H1 (cell line): ENCODE data around the gene GPATCH4. TPM values are rescaled to one million over a fixed set of nuclear protein-coding genes. Genes with fewer than 3 reads are reported as not detected.

Source experiments
- CTCF ChIA-PET: fragments of 300-600 bp; sonication (Branson Sonifier 250); formaldehyde crosslinking; loops from one replicate; lab custom pipeline; 2021; ENCODE audit not compliant: partially characterized antibody; lab: Charles Lee
- POLR2A ChIA-PET: fragments of 300-600 bp; sonication (Branson Sonifier 250); formaldehyde crosslinking; loops from one replicate; lab custom pipeline; 2021; ENCODE audit warnings: inconsistent platforms; ENCODE audit not compliant: partially characterized antibody; lab: Charles Lee
- DNase-seq, 2 experiments: peaks; one replicate each; pipeline versions ENCODE4 v3.0.0 to v3.0.0-alpha.2; 2010 to 2022; ENCODE audit warnings: low spot score in 2 of 2, low read depth in 1 of 2, mixed read lengths in 1 of 2
- FAIRE-seq: peaks from 2 replicates; lab custom pipeline; 2011; peaks lifted over from hg19 to GRCh38; lab: Jason Lieb, UNC
- H2AFZ ChIP-seq: 2 replicates; pipeline ENCODE4 v1.8.1; 2012; ENCODE audit warnings: low read length, inconsistent platforms
- H2AK5ac ChIP-seq: 2 replicates; pipeline ENCODE4 v1.6.1; 2013; ENCODE audit warnings: low read depth, low read length
- H2BK120ac ChIP-seq: replicated peaks from 2 replicates; pipeline ENCODE3; 2013; ENCODE audit warnings: low read depth, low read length, inconsistent platforms
- H2BK12ac ChIP-seq: 2 replicates; pipeline ENCODE4 v1.6.1; 2013; ENCODE audit warnings: low read depth, low read length
- H2BK15ac ChIP-seq: 2 replicates; pipeline ENCODE4 v1.6.1; 2013; ENCODE audit warnings: low read length
- H2BK20ac ChIP-seq: 2 replicates; pipeline ENCODE4 v1.6.1; 2013; ENCODE audit warnings: low read length
- H2BK5ac ChIP-seq: 2 replicates; pipeline ENCODE4 v1.6.1; 2013; ENCODE audit warnings: low read depth, low read length
- H3K14ac ChIP-seq: 2 replicates; pipeline ENCODE4 v1.6.1; 2013; ENCODE audit warnings: inconsistent platforms; ENCODE audit not compliant: insufficient read length
- H3K18ac ChIP-seq: 2 replicates; pipeline ENCODE4 v1.6.1; 2013; ENCODE audit warnings: low read length; ENCODE audit errors: extremely low read depth
- H3K23ac ChIP-seq: 2 replicates; pipeline ENCODE4 v1.6.1; 2013; ENCODE audit warnings: inconsistent platforms; ENCODE audit not compliant: insufficient read length
- H3K23me2 ChIP-seq: 2 replicates; pipeline ENCODE4 v1.6.1; 2013; ENCODE audit warnings: low read depth, low read length
- H3K27ac ChIP-seq: 2 replicates; pipeline ENCODE4 v1.6.1; 2011; ENCODE audit warnings: low read depth, low read length, inconsistent platforms
- H3K27me3 ChIP-seq, 4 experiments: replicated peaks in 1 of 4; 1 replicate in 1 of 4; 2 replicates in 3 of 4; pipeline versions ENCODE4 v1.6.1 to v1.8.1; 2011 to 2013; ENCODE audit warnings: low read length in 3 of 4, mild to moderate bottlenecking in 3 of 4, inconsistent platforms in 2 of 4, mixed read lengths in 2 of 4, moderate library complexity in 1 of 4; ENCODE audit not compliant: control insufficient read depth in 3 of 4, insufficient read depth in 3 of 4; ENCODE audit errors: extremely low read depth in 1 of 4
- H3K36me3 ChIP-seq, 4 experiments: 2 replicates each; pipeline versions ENCODE4 v1.6.1 to v1.8.1; 2011 to 2013; ENCODE audit warnings: mild to moderate bottlenecking in 4 of 4, low read length in 3 of 4, moderate library complexity in 2 of 4, control low read depth in 1 of 4, inconsistent platforms in 1 of 4; ENCODE audit not compliant: insufficient read depth in 4 of 4, control insufficient read depth in 2 of 4
- H3K4ac ChIP-seq: replicated peaks from 2 replicates; pipeline ENCODE3; 2013; ENCODE audit warnings: low read length, low read depth, mixed read lengths, inconsistent platforms; ENCODE audit not compliant: insufficient read length
- H3K4me1 ChIP-seq, 4 experiments: replicated peaks in 1 of 4; 1 replicate in 1 of 4; 2 replicates in 3 of 4; pipeline versions ENCODE4 v1.6.1 to v1.8.1; 2011 to 2013; ENCODE audit warnings: low read length in 3 of 4, inconsistent platforms in 2 of 4, mixed read lengths in 1 of 4; ENCODE audit not compliant: insufficient read depth in 4 of 4, control insufficient read depth in 3 of 4
- H3K4me2 ChIP-seq, 2 experiments: 2 replicates each; pipeline versions ENCODE4 v1.6.1 to v1.8.1; 2011 to 2013; ENCODE audit warnings: low read depth in 2 of 2, low read length in 2 of 2, control low read depth in 1 of 2, inconsistent platforms in 1 of 2, mild to moderate bottlenecking in 1 of 2; ENCODE audit not compliant: insufficient read depth in 1 of 2
- H3K4me3 ChIP-seq, 4 experiments: fragments of 200-600, 300-600 bp in 1 of 4; sonication (generic), shearing (Covaris generic), sonication (Bioruptor Twin) in 1 of 4; 2 replicates each; pipeline versions ENCODE4 v1.5.1 to v1.8.1; 2011 to 2016; ENCODE audit warnings: low read length in 4 of 4, low read depth in 3 of 4, control low read depth in 2 of 4, inconsistent platforms in 2 of 4, mild to moderate bottlenecking in 2 of 4, mixed read lengths in 1 of 4, moderate library complexity in 1 of 4; ENCODE audit not compliant: insufficient read depth in 2 of 4; ENCODE audit errors: extremely low read depth in 1 of 4
- H3K56ac ChIP-seq: replicated peaks from 2 replicates; pipeline ENCODE3; 2013; ENCODE audit warnings: low read depth, mild to moderate bottlenecking, mixed read lengths, low read length, inconsistent platforms; ENCODE audit not compliant: insufficient read length
- H3K79me1 ChIP-seq: 2 replicates; pipeline ENCODE4 v1.6.1; 2013; ENCODE audit warnings: low read depth, low read length, control low read depth
- H3K79me2 ChIP-seq, 2 experiments: 2 replicates each; pipeline versions ENCODE4 v1.6.1 to v1.8.1; 2012 to 2013; ENCODE audit warnings: low read length in 2 of 2, mild to moderate bottlenecking in 2 of 2, inconsistent platforms in 1 of 2; ENCODE audit not compliant: insufficient read depth in 2 of 2, control insufficient read depth in 1 of 2
- H3K9ac ChIP-seq, 4 experiments: replicated peaks in 1 of 4; 1 replicate in 1 of 4; 2 replicates in 3 of 4; pipeline versions ENCODE4 v1.6.1 to v1.8.1; 2011 to 2013; ENCODE audit warnings: low read depth in 3 of 4, low read length in 3 of 4, control low read depth in 2 of 4, mild to moderate bottlenecking in 2 of 4, moderate library complexity in 2 of 4, inconsistent platforms in 1 of 4; ENCODE audit errors: extremely low read depth in 1 of 4
- H3K9me3 ChIP-seq, 2 experiments: 2 replicates each; pipeline versions ENCODE4 v1.6.1 to v1.8.1; 2012 to 2013; ENCODE audit warnings: mild to moderate bottlenecking in 2 of 2, moderate library complexity in 2 of 2, control low read depth in 1 of 2, inconsistent platforms in 1 of 2, low read depth in 1 of 2, low read length in 1 of 2, mixed read lengths in 1 of 2; ENCODE audit not compliant: insufficient read depth in 2 of 2
- H4K20me1 ChIP-seq, 2 experiments: replicated peaks in 1 of 2; 2 replicates each; pipeline versions ENCODE3 to v1.8.1; 2011 to 2013; ENCODE audit warnings: inconsistent platforms in 2 of 2, low read length in 2 of 2, mild to moderate bottlenecking in 1 of 2; ENCODE audit not compliant: insufficient read depth in 2 of 2, control insufficient read depth in 1 of 2
- H4K5ac ChIP-seq: 2 replicates; pipeline ENCODE4 v1.6.1; 2013; ENCODE audit warnings: low read length, low read depth, mixed read lengths, inconsistent platforms; ENCODE audit not compliant: insufficient read length
- H4K8ac ChIP-seq: 2 replicates; pipeline ENCODE4 v1.8.0; 2013; ENCODE audit warnings: mild to moderate bottlenecking, moderate library complexity, low read length, inconsistent platforms; ENCODE audit not compliant: insufficient read depth; ENCODE audit errors: extremely low read depth
- H4K91ac ChIP-seq: replicated peaks from 2 replicates; pipeline ENCODE3; 2013; ENCODE audit warnings: low read length, mixed read lengths, inconsistent platforms; ENCODE audit not compliant: insufficient read length
- ASH2L ChIP-seq: fragments of 200-600, 300-600 bp; sonication (generic); IDR thresholded peaks from one replicate; pipeline ENCODE4 v1.7.1; 2017; ENCODE audit warnings: low read length
- HDAC6 ChIP-seq: IDR thresholded peaks from one replicate; pipeline ENCODE4 v1.7.1; 2012; ENCODE audit warnings: low read depth, mild to moderate bottlenecking, inconsistent platforms, low read length, moderate library complexity
- JUND ChIP-seq: IDR thresholded peaks from 2 replicates; pipeline ENCODE4 v1.6.1; 2011; ENCODE audit warnings: mild to moderate bottlenecking, improper control_type of control experiment, low read length
- POU5F1 ChIP-seq: IDR thresholded peaks from 2 replicates; pipeline ENCODE4 v1.6.1; 2011; ENCODE audit warnings: low read depth, mild to moderate bottlenecking, low read length, moderate library complexity
- whole genome bisulfite sequencing, 2 experiments: shearing (Covaris generic) in 1 of 2; methylation state at CpG; one replicate each; pipeline versions ENCODE4 v1.1.6 to v1.1.7; 2013 to 2015; ENCODE audit warnings: low lambda C conversion rate in 2 of 2, mixed read lengths in 2 of 2, inconsistent platforms in 1 of 2, low coverage in 1 of 2, missing lambda C conversion rate in 1 of 2; ENCODE audit not compliant: insufficient replicate concordance in 2 of 2, insufficient coverage in 1 of 2, insufficient read length in 1 of 2; ENCODE audit errors: extremely low coverage in 1 of 2, missing lambda C conversion rate in 1 of 2; 5-methylcytosine and 5-hydroxymethylcytosine counted together
- polyA plus RNA-seq, 7 experiments: library from polyadenylated mRNA; depleted of rRNA in 3 of 7; stranded (reverse) in 5 of 7; unstranded in 2 of 7; fragments of >200 nt in 5 of 7; fragments of 200-250 nt in 2 of 7; gene quantifications; 1 replicate in 5 of 7; 2 replicates in 1 of 7; 4 replicates in 1 of 7; pipeline versions ENCODE4 v1.2.1 to v1.2.3, GENCODE V29; 2011 to 2013; ENCODE audit warnings: missing spikeins in 2 of 7, mixed read lengths in 2 of 7
- total RNA-seq: library from RNA; stranded (reverse); fragmentation: NEBNext Ultra II Directional; extraction: Animal tissue kit (Norgen Biotek cat#: 25700); gene quantifications from 2 replicates; pipeline ENCODE4 v1.2.1, GENCODE V29; 2021
- TF ChIP-seq, protein P1 (sequence below): IDR thresholded peaks from 2 replicates; pipeline ENCODE4 v1.6.1; 2012; ENCODE audit warnings: inconsistent platforms

Gene GPATCH4
- total and polyA plus RNA-seq, 2 of the 8 experiments (the other 6 are each of a cell fraction or from before 2014, with no cell fraction given): 20.5 to 47.9 TPM

DNA sequence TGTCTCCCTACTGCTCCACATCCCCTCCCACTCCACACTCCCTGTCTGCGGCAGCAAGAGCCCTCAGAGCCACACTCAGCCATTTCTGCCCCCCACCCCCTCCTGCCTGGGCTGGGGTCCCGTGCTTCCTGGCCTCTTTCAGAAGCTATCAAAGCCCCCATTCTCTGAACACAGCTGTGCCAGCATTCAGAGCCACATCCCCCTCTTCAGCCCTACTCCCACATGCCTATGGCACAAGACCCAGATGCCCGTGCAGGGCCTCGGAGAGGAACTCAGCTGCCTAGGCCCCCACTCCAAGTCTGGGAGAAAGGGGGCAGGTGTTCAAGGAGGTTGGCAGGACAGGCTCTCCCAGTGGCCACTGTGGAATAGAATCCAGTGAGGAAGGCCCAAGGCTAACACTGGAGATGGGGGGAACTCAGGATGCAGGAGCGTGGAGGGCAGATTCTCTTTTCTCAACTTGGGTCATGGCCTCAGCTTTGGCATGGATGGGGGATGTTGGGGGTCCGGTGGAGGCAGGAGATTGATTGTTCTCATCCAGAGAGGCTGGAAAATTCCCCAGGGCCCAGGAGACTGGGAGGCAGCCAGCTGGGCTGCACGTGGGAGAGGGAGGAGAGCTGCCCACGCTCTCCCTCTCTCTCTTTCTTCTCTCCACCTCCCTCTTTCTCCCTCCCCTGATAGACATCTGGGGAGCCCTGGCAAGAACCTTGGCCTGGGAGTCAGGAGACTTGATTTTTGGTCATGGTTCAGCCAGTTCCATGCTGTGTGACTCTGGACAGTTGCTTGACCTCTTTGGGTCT, 37.1 kb upstream of the GPATCH4 start:
- FAIRE-seq (no peak), DNase-seq (no peak)
- no peak overlapping the region for H3K18ac ChIP-seq
- WGBS, 2 experiments: 75% methylated on average over 7 of the region's 8 CpGs; no CpG with 5 or more reads in 1 of the 2 experiments
- no peaks in the 10 kb centered on the region for H3K9me3 ChIP-seq
- peaks cover 0 to 2% of the 10 kb centered on the region in 2 experiments for H4K20me1 ChIP-seq
- no peak overlapping the region for H3K4ac ChIP-seq
- H2BK12ac ChIP-seq: no peak overlapping the region; the same call in 1 of the 2 replicates
- H4K8ac ChIP-seq: no peak overlapping the region
- no peak overlapping the region for H2AK5ac ChIP-seq
- no peak overlapping the region for H2BK15ac ChIP-seq
- H2AFZ ChIP-seq: no peak overlapping the region
- no peak overlapping the region for H3K56ac ChIP-seq
- no peak overlapping the region for H3K4me3 ChIP-seq
- H3K4me1 ChIP-seq: peaks cover 3 to 17% (median 13%) of the 10 kb centered on the region in 4 experiments
- H3K36me3 ChIP-seq: no peaks in the 10 kb centered on the region
- peaks cover 11% of the 10 kb centered on the region; the same call in 1 of the 2 replicates for H3K23me2 ChIP-seq
- H3K27ac ChIP-seq: no peak overlapping the region
- H2BK5ac ChIP-seq: no peak overlapping the region
- no peak overlapping the region for H4K5ac ChIP-seq
- H4K91ac ChIP-seq: no peak overlapping the region
- no peak for TF ChIP-seq JUND
- TF ChIP-seq ASH2L: no peak
- TF ChIP-seq HDAC6: no peak
- TF ChIP-seq POU5F1: no peak
- TF ChIP-seq, protein P1, sequence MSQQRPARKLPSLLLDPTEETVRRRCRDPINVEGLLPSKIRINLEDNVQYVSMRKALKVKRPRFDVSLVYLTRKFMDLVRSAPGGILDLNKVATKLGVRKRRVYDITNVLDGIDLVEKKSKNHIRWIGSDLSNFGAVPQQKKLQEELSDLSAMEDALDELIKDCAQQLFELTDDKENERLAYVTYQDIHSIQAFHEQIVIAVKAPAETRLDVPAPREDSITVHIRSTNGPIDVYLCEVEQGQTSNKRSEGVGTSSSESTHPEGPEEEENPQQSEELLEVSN: no peak
- H2BK20ac ChIP-seq: no peak overlapping the region
- POLR2A ChIA-PET: interaction anchor here (0.9 to 2.0 kb wide), 3 partner anchors 19 to 39 kb away, joined by 3 to 4 read pairs (median 3); no protein-coding TSS in a partner anchor
- no peak overlapping the region for H3K14ac ChIP-seq
- H3K79me2 ChIP-seq: no peaks in the 10 kb centered on the region
- no peaks in the 10 kb centered on the region; the same call in 1 of the 2 replicates for H3K79me1 ChIP-seq
- no peak overlapping the region for H3K23ac ChIP-seq
- H3K4me2 ChIP-seq: no peak overlapping the region; a peak in 1 of 4 replicates
- H3K9ac ChIP-seq: no peak overlapping the region
- peaks cover 6 to 55% (median 45%) of the 10 kb centered on the region in 4 experiments for H3K27me3 ChIP-seq
- no peak overlapping the region for H2BK120ac ChIP-seq
- CTCF ChIA-PET: interaction anchor here (1.5 to 43.0 kb wide), 5 partner anchors 5 to 88 kb away, joined by 6 to 868 read pairs (median 789); partner anchors contain the start of genes BCAN, HAPLN2 and NES
